Bone marrow (tissue), 2 donors: ENCODE data around the gene YIPF6.
"Not testable (repeated sequence)": the region's sequence is repeated elsewhere in the genome, so short reads cannot be mapped to it uniquely, and the experiment has no call there.

Experiments
- DNase-seq, 2 donors: peaks; one replicate each; lab custom pipeline; 2025; lab: John Stamatoyannopoulos, UW

The YIPF6 gene, protein sequence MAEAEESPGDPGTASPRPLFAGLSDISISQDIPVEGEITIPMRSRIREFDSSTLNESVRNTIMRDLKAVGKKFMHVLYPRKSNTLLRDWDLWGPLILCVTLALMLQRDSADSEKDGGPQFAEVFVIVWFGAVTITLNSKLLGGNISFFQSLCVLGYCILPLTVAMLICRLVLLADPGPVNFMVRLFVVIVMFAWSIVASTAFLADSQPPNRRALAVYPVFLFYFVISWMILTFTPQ

DNA sequence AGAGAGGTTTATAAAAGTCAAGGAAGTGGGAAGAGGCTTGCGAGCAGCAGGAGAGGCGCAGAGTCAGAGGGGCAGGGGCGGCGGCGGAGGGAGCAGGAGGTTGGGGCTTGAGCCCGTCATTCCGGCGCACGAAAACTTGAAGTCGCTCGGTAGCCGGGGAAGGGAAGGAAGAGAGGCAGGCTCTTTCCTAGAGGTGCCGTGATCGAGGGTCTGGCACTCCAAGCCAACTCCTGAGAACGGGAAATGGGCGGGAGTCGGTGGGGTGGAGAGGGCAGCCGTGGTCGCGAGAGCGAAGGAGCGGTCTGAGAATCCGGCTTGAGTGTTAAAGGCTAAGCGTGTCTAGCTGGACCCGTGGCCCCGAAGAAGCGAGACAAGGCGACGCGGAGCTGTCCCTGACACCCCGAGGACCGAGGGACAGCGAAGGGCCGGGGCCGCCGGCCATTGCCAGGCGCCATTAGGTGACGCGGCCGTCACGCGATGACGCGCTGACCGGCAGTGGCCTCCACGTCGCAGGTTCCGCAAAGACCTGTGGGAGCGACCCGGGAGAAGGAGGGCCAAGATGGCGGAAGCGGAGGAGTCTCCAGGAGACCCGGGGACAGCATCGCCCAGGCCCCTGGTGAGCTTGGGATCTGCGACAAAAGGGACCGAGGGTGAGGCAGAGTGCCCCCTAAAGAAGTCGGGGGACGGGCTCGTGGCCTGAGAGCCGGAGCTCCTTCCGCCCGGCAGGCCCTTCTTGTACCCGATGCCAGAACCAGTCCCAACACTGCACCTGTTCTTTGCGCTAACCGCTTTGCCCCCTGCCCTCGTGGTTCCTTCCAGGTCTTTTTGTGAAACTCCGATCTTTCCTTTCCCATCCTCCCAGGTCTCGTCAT lies at the start of gene YIPF6:
Gene YIPF6, plus strand, starts transcription at position 544 of the 872 bp plus-strand sequence. Its CDS starts 16 bp downstream, at position 560.
- DNase-seq = peak; percentile 30 to 48

DNA sequence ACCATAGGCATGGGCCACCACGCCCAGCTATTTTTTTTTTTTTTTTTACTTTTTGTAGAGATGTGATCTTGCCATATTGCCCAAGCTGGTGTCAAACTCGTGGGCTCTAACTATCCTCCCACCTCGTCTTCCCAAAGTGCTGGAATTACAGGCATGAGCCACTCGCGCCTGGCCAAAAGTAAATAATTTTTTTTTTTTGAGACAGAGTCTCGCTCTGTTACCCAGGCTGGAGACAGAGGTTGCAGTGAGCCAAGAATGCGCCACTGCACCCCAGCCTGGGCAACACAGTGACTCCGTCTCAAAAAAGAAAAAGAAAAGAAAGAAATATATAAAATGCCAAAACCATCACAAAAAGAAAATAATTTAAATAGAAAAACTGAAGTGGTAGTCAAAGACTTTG lies 47.1 kb upstream of the YIPF6 start:
- no peak for DNase-seq

DNA sequence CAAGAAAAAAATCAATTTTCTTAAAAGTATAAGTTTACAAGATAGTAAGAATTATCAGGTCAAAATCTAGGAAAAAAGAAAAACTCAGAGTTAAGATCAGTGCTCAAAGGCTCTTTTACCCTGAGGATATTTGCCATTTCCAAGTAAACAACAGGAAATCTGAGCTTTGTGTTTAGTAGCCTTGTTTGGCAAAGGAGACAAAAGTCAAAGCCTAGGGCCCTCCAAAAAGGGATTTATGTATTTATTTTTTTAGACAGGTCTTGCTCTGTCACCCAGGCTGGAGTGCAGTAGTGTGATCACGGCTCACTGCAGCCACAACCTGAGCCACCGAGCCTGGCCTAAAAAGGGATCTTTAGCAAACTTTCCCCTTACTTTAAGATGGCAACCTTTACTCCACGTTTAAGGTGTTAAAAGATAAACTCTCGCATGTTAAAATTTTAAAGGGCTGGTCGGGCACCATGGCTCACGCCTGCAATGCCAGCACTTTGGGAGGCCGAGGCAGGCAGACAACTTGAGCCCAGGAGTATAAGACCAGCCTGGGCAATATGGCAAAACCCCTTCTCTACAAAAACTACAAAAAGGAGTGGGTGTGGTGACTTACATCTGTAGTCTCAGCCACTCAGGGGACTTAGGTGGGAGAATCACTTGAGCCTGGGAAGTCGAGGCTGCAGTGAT lies 44.2 kb upstream of the YIPF6 start:
- DNase-seq = no peak

DNA sequence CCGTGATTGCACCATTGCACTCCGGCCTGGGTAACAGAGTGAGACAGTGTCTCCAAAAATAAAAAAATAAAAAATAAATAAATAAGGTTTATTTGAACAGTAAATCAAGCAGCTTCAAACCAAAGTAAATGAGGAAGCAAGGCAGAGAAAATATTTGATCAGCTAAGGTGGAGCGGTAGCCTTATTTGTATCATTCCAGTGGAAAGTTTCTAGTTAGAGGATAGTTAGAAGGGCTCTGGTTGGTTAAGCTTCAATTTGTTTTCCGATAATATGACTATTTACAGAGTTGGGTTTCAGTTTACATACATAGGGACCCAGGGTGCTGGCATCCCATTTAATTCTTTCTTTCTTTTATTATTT lies 43.7 kb upstream of the YIPF6 start:
- DNase-seq = no peak

DNA sequence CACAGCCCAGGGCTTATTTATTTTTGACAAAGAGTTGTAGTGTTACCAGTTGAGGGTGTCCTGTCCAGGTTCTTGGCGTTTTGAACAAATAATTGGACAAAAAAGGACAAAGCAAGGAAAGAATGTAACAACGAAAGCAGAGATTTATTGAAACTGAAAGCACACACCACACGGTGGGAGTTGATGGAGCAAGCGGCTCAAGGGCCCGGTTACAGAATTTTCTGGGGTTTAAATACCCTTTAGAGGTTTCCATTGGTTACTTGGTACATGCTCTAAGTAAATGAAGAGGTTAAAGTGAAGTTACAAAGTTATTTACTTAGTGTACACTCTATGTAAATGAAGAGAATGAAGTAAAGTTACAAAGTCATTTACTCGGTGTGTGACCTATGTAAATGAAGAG lies 37.8 kb upstream of the YIPF6 start:
- no peak for DNase-seq

DNA sequence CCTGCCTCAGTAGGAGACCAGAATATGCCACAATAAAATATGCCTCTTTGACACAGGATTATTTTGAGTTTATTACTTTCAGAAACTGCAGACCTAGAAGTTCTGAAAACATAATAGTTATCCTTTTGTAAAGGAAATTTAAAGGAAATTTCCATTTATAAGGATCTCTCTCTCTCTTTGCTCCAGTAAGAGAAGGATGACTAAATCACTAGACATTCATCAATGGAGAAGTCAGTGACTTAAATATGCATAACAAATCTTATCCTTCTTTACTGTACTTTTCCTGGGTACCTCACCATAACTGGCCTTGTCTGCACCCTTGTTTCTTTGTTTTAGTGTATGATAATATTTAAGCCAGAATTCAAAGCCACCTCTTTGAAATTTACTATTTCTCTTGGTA lies 37.3 kb upstream of the YIPF6 start:
- DNase-seq = no peak

DNA sequence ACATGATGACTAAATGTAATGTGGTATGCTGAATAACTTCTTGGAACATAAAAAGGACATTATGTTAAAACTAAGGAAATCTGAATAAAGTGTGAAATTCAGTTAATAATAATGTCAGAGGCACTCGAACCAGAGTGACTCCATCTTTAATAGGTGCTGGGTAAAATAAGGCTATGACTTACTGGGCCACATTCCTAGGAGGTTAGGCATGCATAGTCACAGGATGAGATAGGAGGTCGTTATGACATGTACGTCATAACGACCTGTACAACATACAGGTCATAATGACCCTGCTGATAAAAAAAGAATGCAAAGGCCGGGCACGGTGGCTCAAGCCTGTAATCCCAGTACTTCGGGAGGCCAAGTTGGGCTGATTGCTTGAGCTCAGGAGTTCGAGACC lies 36.7 kb upstream of the YIPF6 start:
- no peak for DNase-seq

DNA sequence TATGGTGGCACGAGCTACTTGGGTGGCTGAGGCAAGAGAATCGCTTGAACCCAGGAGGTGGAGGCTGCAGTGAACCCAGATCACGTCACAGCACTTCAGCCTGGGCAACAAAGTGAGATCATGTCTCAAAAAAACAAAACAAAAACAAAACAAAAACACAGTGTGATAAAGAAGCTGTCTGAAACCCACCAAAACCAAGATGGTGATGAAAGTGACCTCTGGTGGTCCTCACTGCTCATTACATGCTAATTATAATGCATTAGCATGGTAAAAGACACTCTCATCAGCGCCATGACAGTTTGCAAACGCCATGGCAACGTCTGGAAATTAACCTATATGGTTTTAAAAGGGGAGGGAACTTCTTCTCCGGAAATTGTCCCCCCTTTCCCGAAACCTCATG lies 36.2 kb upstream of the YIPF6 start:
- DNase-seq = peak in 1 of 2 donors; percentile 2

DNA sequence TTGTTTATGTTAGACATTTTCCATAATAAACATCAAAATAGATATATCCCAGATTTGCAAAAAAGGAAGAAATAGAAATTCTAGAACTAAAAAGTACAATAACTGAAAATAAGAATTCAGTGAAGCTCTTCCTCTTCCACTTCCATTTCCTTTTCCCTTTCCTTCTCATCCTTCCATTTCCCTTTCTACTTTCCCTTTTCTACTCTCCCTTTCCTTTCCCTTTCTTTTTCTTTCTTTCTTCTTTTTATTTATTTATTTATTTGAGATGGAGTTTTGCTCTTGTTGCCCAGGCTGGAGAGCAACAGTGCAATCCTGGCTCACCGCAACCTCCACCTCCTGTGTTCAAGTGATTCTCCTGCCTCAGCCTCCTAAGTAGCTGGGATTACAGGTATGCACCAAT lies 35.0 kb upstream of the YIPF6 start:
- DNase-seq = no peak

DNA sequence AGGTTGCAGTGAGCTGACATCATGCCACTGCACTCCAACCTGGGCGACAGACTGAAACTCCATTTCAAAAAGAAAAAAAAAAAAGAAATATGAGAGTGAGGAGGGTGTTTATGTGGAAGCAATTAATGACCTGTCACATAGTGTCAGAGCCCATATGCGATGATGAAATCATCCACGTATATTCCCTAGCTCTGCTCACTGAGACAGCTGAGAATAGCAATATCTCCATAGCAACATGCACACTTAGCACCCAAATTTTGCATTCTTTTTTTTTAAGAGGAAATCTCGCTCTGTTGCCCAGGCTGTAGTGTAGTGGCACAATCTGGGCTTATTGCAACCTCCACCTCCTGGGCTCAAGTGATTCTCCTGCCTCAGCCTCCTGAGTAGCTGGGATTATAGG lies 34.1 kb upstream of the YIPF6 start:
- no peak for DNase-seq

DNA sequence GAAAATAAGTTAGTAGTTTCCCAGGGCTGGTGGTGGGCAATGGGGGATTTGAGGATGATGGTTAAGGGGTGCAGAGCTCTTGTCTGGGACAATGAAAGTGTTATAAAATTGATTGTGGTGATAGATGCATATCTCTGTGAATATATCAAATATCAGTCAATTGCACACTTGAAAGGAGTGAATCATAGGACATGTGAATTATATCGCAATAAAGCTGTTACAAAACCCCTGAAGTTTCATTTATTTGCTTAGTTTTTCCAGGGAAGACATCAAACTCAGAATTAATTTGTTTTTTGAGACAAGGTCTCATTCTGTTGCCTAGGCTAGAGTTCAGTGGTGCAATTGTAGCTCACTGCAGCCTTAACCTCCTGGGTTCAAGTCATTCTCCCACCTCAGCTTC lies 17.9 kb upstream of the YIPF6 start:
- no peak for DNase-seq

DNA sequence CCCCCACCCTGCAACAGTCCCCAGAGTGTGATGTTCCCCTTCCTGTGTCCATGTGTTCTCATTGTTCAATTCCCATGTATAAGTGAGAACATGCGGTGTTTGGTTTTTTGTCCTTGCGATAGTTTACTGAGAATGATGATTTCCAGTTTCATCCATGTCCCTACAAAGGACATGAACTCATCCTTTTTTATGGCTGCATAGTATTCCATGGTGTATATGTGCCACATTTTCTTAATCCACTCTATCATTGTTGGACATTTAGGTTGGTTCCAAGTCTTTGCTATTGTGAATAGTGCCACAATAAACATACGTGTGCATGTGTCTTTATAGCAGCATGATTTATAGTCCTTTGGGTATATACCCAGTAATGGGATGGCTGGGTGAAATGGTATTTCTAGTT lies 12.7 kb upstream of the YIPF6 start:
- DNase-seq = not testable (repeated sequence)

DNA sequence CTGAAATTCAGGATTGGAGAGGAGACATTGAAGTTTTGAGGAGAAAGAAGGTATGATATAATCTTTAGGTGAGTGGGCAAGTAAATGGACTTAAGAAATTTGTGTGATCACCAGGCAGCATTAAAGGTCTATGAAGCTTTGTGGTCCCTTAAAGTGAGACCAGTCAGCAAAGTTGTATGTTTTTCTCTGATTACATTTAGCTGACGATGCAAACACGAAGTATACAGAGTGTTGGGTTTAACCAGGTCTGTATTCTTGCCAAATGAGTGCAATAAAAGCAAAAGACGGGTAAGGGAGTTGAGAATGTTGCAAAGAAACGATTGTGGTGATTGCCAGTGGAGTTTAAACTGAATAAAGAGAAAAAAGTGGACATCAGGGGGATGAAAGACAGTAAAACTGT lies 11.6 kb upstream of the YIPF6 start:
- DNase-seq = no peak

DNA sequence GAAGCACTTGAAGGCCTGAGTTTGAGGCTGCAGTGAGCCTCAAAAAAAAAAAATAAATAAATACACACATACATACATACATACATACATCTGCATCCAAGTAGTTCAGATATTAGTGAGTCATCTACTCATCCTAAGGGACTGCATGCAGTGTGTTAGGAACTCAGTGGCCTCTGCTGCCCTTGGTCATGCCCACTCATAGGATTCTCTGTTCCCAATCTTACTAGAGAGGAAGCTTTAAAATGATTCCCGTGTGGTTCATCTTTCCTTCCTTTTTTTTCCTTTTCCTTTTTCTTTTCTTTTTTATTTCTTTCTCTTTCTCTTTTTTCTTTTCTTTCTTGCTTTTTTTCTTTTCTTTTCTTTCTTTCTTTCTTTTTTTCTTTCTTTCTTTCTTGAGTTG lies 10.9 kb upstream of the YIPF6 start:
- no peak for DNase-seq

DNA sequence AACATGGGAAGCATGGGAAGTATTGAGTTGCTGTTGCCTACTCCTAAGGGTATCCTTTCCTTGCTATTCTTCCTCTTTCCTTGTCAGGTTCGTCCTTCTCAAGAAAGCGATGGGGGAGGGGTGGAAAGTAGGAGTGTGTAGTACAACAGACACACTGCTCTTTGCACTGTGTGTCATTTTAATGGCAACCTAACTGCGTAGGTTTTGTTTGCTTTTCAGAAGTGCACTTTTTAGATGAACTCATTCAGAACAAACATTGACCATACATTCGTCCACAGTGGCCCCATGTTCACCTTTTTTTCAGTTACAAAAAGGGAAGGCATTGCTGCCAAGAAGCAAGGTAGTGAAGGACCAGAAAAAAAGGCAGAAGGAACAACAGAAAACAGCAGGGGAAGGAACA lies 10.2 kb upstream of the YIPF6 start:
- no peak for DNase-seq

DNA sequence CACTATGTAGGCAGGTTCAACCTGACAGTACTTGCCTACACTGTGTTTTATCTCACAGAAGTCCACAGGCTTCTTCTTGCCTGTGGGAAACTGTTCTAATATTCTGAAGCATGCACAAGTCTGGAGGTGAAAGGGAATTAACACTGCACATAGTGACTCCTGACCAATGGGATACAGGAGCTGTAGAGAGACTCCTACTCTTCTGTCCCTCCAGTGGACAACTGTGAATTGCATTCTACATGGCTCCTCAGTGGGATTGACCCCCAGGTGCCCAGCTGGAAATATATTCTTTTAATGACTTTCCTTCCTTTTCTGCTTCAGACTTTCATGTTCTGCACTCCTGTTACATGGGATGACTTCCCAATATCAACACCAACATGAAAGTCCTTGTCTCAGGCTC lies 8.2 kb upstream of the YIPF6 start:
- DNase-seq = peak in 1 of 2 donors; percentile 1

DNA sequence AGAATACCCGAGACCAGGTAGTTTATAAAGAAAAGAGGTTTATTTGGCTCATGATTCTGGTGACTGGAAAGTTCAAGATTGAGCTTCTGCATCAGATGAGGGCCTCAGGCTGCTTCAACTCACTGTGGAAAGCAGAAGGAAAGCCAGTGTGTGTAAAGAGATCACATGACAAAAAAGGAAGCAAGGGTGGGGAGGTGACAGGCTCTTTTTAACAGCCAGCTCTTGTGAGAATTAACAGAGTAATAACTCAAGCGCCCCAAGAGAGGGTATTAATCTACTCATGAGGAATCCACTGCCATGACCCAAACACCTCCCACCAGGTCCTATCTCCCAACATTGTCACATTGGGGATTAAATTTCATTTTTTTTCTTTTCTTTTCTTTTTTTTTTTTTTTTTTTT lies 6.3 kb upstream of the YIPF6 start:
- DNase-seq = no peak

DNA sequence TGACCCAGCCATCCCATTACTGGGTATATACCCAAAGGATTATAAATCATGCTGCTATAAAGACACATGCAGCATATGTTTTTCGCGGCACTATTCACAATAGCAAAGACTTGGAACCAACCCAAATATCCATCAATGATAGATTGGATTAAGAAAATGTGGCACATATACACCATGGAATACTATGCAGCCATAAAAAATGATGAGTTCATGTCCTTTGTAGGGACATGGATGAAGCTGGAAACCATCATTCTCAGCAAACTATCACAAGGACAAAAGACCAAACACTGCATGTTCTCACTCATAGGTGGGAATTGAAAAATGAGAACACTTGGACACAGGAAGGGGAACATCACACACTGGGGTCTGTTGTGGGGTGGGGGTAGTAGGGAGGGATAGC lies 5.1 kb upstream of the YIPF6 start:
- not testable (repeated sequence) for DNase-seq

DNA sequence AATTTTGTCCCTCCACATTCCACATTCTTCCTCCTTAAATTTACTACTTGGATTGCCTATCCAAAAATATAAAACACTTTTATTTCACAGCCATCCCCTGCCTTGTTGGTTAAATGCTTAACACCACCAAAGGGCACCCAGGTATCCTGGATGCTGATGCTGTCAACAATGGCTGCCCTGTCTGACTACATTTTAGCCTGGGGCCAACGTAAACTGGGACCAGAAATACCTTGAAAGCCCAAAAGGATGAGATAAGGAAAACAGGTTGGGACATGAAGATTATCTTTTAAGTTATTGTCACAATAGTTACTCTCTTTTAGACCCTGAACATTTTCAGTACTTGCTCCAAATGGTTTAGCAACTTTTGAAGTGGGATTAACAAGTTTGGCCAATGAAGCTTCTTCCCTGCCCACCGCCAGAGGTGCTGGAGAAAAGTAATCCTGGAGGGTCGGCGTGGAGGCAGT lies 775 bp upstream of the YIPF6 start:
- DNase-seq = no peak

DNA sequence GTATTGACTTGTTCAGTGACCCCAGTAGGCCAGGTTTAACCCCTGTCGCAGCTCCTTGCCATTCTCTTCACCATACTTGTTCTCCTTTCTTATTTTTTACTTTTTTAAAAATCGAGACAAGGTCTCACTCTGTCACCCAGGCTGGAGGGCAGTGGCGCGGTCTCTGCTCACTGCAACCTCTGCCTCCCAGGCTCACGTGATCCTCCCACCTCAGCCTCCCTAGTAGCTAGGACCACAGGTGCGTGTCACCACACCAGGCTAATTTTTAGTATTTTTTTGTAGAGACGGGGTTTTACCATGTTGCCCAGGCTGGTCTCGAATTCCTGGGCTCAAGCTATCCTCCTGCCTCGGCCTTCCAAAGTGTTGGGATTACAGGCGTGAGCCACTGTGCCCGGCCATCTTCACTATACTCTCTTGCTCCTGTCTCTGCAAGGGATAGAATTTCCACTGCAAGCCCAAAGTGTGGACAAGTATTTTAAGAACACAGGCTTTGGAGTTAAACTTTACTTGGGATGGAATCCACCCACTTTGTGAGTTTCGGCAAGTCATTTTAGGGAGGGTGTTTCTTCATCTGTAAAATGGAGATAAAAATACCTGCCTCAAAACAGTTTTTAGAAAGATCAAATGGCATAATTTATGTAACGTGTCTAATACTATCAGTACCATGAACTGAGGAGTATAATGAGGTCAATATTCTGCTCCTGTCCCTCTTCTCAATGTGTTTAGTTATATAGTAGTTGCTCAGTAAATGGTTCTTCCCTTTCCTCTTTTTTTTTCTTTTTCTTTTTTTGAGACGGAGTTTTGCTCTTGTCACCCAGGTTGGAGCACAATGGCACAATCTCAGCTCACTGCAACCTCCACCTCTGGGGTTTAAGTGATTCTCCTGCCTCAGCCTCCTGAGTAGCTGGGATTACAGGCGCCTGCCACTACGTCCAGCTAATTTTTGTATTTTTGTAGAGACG lies 973 bp downstream of the YIPF6 start:
- no peak for DNase-seq

DNA sequence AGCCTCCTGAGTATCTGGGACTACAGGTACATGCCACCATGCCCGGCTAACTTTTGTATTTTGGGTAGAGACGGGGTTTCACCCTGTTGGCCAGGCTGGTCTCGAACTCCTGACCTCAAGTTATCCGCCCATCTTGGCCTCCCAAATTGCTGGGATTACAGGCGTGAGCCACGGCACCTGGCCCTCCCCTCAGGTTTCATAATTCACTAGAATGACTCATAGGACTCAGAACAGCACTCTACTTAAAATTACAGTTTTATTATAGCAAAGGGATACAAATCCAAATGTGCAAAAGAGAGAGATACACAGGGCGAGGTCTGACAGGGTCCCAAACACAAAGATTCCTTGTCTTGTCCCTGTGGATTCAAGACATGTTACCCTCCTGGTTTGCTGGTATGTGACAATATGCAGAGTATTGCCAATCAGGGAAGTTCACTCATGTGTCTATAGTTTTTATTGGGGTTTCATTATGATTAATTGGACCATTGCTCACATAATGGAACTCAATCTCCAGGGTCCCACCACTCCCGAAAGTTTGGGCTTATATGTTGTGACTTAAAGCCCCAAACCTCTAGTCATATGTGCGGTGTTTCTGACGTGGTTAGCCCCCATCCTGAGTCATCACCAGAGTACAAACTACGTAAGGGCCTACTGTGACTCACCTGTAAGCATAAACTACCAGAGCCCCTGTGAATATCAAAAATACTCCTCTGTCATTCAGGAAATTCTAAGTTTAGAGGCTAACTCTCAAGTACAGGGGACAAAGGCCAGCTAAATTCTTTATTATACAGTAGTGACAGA lies 5.2 kb downstream of the YIPF6 start:
- DNase-seq = no peak
